Renal pelvis (tissue), 4 donors: ENCODE data around the gene TRANK1. TPM values are rescaled to one million over a fixed set of nuclear protein-coding genes. Genes with fewer than 3 reads are reported as not detected.
"Not testable (repeated sequence)": the region's sequence is repeated elsewhere in the genome, so short reads cannot be mapped to it uniquely, and the experiment has no call there.

Experiments used
- DNase-seq: peaks from one replicate; pipeline ENCODE4 v3.0.0-alpha.2; 2013
- polyA plus RNA-seq, 3 donors: library from polyadenylated mRNA; unstranded; fragments of 120-200 nt; gene quantifications; one replicate each; pipeline ENCODE4 v1.2.1, GENCODE V29; 2013; ENCODE audit not compliant: insufficient read length in 3 of 3

TRANK1 gene
- polyA plus RNA-seq, 3 donors = 6.8 to 10.0 (median 7.9) TPM

- DNase-seq = no peak
Measured at GRCh38 chr3:36957862-36958686, 13.2 kb upstream of the TRANK1 start.

GRCh38 chr3:36957063-36957462 lies 12.2 kb upstream of the TRANK1 start:
- no peak for DNase-seq

DNA sequence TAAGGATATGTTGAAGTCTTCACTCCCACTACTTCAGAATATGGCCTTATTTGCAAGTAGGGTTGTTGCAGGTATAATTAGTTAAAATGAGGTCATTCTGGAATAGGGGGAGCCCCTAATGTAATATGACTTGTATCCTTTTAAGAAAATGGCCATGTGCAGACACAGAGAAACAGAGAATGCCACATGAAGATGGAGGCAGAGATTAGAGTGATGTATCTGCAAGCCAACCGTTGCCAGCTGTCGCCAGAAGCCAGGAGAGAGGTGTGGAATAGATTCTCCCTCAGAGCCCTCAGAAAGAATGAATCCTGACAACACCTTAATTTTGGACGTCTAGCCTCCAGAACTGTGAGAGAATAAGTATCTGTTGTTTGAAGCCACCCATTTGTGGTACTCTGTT lies 11.3 kb upstream of the TRANK1 start:
- DNase-seq = no peak

- no peak for DNase-seq
Measured at GRCh38 chr3:36954452-36955134, 9.7 kb upstream of the TRANK1 start.

- not testable (repeated sequence) for DNase-seq
Measured at GRCh38 chr3:36947814-36948213, 3.0 kb upstream of the TRANK1 start.

DNA sequence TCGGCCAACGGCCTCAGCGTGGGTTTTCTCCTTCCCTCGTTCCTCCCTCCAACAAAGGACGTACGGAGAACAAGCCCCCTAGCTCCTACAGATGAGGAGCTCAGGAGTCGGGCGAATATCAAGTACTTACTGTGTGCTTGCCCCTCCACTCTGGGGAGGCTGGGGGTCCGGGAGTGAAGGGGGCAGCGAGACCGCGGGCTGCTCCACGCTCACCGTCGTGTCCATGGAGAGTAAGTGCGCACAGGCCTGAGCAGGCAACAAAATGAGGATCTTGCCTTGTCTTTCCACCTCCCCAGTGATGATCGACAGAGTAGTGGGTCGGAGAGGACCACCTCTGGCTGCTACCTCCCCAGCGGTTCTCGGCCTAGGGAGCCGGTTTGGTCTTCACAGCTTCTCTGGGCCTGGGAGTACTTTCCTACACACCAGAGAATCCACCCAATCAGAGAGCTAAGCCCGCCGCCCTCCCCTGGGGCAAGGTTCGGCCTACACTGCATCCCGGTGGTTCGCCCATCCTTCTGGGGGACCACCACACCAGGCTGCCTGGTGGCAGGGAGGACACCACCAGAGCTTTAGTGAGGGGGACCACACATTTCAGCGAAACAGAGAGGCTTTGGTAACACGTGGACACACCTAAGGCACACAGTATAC lies 603 bp upstream of the TRANK1 start:
- DNase-seq = no peak

GRCh38 chr3:36944012-36944640 lies 728 bp downstream of the TRANK1 start:
- peak; percentile 66 for DNase-seq

DNA sequence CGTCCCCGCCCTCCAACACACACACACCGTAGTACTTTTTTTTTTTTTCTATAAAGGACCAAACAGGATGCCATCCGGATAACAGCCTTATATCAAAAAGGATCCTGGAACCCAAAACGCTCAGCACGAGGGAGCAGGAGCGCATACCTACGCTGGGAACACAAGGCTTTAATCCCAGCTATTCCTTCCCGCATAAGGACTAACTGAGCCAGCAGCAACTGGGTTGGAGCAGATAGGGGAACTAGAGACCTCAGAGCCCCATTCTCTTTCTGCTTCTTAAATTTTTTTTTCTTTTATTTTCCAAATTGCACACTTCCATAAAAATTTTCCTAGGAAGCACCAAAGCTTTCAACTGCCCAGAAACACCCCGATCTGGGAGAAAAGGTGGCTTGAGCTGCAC lies 1.3 kb downstream of the TRANK1 start:
- no peak for DNase-seq

- no peak for DNase-seq
Measured at GRCh38 chr3:36942638-36943248, 2.1 kb downstream of the TRANK1 start.

DNA sequence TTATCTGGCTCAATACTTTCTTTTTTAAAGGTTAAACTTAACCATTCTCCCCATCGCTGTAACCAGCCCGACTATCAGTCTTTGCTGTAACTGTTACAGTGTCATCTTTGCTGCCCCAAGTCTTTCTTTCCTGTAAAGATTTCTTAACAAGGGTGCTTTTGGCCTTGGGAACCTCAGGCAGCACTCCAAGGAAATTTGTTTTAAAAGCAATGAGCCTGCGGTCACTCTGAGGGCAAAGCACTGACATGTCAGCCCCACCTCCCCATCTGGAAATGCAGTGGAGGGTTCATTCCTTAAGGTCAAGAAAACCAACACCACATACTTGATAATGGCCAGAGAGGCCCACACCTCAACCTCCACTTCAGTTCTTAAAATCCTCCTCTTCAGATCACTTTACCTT lies 3.2 kb downstream of the TRANK1 start:
- no peak for DNase-seq

DNA sequence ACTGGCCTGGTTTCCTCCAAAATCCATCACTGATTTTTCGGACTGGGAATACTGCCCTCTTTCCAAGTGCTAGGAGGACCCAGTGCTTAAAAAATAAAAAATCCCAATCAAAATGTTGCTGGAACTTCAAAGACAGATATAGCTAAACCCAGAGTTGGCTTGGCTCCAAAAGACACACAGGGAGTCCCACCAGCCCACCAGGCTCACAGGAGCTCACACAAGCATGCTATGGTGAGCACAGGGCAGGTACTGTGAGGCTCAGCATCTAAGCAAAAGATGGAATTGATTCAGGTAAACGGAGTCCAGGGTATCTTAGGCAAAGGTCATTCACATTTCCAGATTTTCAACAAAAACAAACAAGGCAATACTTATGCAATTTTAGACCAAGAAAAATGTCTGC lies 3.7 kb downstream of the TRANK1 start:
- no peak for DNase-seq

- DNase-seq = no peak
Measured at GRCh38 chr3:36937492-36937891, 7.4 kb downstream of the TRANK1 start.

- no peak for DNase-seq
Measured at GRCh38 chr3:36933540-36934296, 11.1 kb downstream of the TRANK1 start.

GRCh38 chr3:36931424-36931823 lies 13.4 kb downstream of the TRANK1 start:
- not testable (repeated sequence) for DNase-seq

GRCh38 chr3:36928220-36928619 lies 16.6 kb downstream of the TRANK1 start:
- DNase-seq = no peak

GRCh38 chr3:36926292-36926897 lies 18.5 kb downstream of the TRANK1 start:
- no peak for DNase-seq

- no peak for DNase-seq
Measured at GRCh38 chr3:36924744-36925521, 19.9 kb downstream of the TRANK1 start.

- DNase-seq = no peak
Measured at GRCh38 chr3:36923981-36924743, 20.7 kb downstream of the TRANK1 start.

DNA sequence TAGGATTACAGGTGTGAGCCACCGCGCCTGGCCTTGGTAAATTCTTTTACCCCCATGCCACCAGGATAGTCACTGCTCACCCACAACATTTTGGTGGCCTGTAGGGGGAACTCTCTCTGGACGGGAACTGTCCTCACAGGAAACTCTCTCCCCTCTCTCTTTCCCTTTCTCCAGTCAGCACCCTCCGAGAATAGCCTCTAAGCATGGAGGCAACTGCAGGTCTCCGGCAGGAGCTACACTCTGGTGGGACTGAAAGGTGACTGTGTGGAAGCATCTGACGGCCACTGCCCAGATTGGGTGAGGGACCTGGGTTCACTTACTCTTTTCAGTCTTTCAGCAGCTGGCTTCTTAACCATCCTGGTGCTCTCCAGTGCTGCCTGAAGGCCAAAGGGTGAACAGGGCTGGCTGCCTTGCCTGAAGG lies 21.3 kb downstream of the TRANK1 start:
- no peak for DNase-seq
